H1 (cell line): ENCODE measurements around the gene TSPAN3. TPM values are rescaled to one million over a fixed set of nuclear protein-coding genes. Genes with fewer than 3 reads are reported as not detected.

Source experiments
- CTCF ChIA-PET: fragments of 300-600 bp; sonication (Branson Sonifier 250); formaldehyde crosslinking; loops from one replicate; lab custom pipeline; 2021; ENCODE audit not compliant: partially characterized antibody; lab: Charles Lee
- POLR2A ChIA-PET: fragments of 300-600 bp; sonication (Branson Sonifier 250); formaldehyde crosslinking; loops from one replicate; lab custom pipeline; 2021; ENCODE audit warnings: inconsistent platforms; ENCODE audit not compliant: partially characterized antibody; lab: Charles Lee
- DNase-seq, 2 experiments: peaks; one replicate each; pipeline versions ENCODE4 v3.0.0 to v3.0.0-alpha.2; 2010 to 2022; ENCODE audit warnings: low spot score in 2 of 2, low read depth in 1 of 2, mixed read lengths in 1 of 2
- FAIRE-seq: peaks from 2 replicates; lab custom pipeline; 2011; peaks lifted over from hg19 to GRCh38; lab: Jason Lieb, UNC
- H2AFZ ChIP-seq: 2 replicates; pipeline ENCODE4 v1.8.1; 2012; ENCODE audit warnings: low read length, inconsistent platforms
- H2AK5ac ChIP-seq: 2 replicates; pipeline ENCODE4 v1.6.1; 2013; ENCODE audit warnings: low read depth, low read length
- H2BK120ac ChIP-seq: replicated peaks from 2 replicates; pipeline ENCODE3; 2013; ENCODE audit warnings: low read depth, low read length, inconsistent platforms
- H2BK12ac ChIP-seq: 2 replicates; pipeline ENCODE4 v1.6.1; 2013; ENCODE audit warnings: low read depth, low read length
- H2BK15ac ChIP-seq: 2 replicates; pipeline ENCODE4 v1.6.1; 2013; ENCODE audit warnings: low read length
- H2BK20ac ChIP-seq: 2 replicates; pipeline ENCODE4 v1.6.1; 2013; ENCODE audit warnings: low read length
- H2BK5ac ChIP-seq: 2 replicates; pipeline ENCODE4 v1.6.1; 2013; ENCODE audit warnings: low read depth, low read length
- H3K14ac ChIP-seq: 2 replicates; pipeline ENCODE4 v1.6.1; 2013; ENCODE audit warnings: inconsistent platforms; ENCODE audit not compliant: insufficient read length
- H3K18ac ChIP-seq: 2 replicates; pipeline ENCODE4 v1.6.1; 2013; ENCODE audit warnings: low read length; ENCODE audit errors: extremely low read depth
- H3K23ac ChIP-seq: 2 replicates; pipeline ENCODE4 v1.6.1; 2013; ENCODE audit warnings: inconsistent platforms; ENCODE audit not compliant: insufficient read length
- H3K23me2 ChIP-seq: 2 replicates; pipeline ENCODE4 v1.6.1; 2013; ENCODE audit warnings: low read depth, low read length
- H3K27ac ChIP-seq: 2 replicates; pipeline ENCODE4 v1.6.1; 2011; ENCODE audit warnings: low read depth, low read length, inconsistent platforms
- H3K27me3 ChIP-seq, 4 experiments: replicated peaks in 1 of 4; 1 replicate in 1 of 4; 2 replicates in 3 of 4; pipeline versions ENCODE4 v1.6.1 to v1.8.1; 2011 to 2013; ENCODE audit warnings: low read length in 3 of 4, mild to moderate bottlenecking in 3 of 4, inconsistent platforms in 2 of 4, mixed read lengths in 2 of 4, moderate library complexity in 1 of 4; ENCODE audit not compliant: control insufficient read depth in 3 of 4, insufficient read depth in 3 of 4; ENCODE audit errors: extremely low read depth in 1 of 4
- H3K36me3 ChIP-seq, 4 experiments: 2 replicates each; pipeline versions ENCODE4 v1.6.1 to v1.8.1; 2011 to 2013; ENCODE audit warnings: mild to moderate bottlenecking in 4 of 4, low read length in 3 of 4, moderate library complexity in 2 of 4, control low read depth in 1 of 4, inconsistent platforms in 1 of 4; ENCODE audit not compliant: insufficient read depth in 4 of 4, control insufficient read depth in 2 of 4
- H3K4ac ChIP-seq: replicated peaks from 2 replicates; pipeline ENCODE3; 2013; ENCODE audit warnings: low read length, low read depth, mixed read lengths, inconsistent platforms; ENCODE audit not compliant: insufficient read length
- H3K4me1 ChIP-seq, 4 experiments: replicated peaks in 1 of 4; 1 replicate in 1 of 4; 2 replicates in 3 of 4; pipeline versions ENCODE4 v1.6.1 to v1.8.1; 2011 to 2013; ENCODE audit warnings: low read length in 3 of 4, inconsistent platforms in 2 of 4, mixed read lengths in 1 of 4; ENCODE audit not compliant: insufficient read depth in 4 of 4, control insufficient read depth in 3 of 4
- H3K4me2 ChIP-seq, 2 experiments: 2 replicates each; pipeline versions ENCODE4 v1.6.1 to v1.8.1; 2011 to 2013; ENCODE audit warnings: low read depth in 2 of 2, low read length in 2 of 2, control low read depth in 1 of 2, inconsistent platforms in 1 of 2, mild to moderate bottlenecking in 1 of 2; ENCODE audit not compliant: insufficient read depth in 1 of 2
- H3K4me3 ChIP-seq, 4 experiments: fragments of 200-600, 300-600 bp in 1 of 4; sonication (generic), shearing (Covaris generic), sonication (Bioruptor Twin) in 1 of 4; 2 replicates each; pipeline versions ENCODE4 v1.5.1 to v1.8.1; 2011 to 2016; ENCODE audit warnings: low read length in 4 of 4, low read depth in 3 of 4, control low read depth in 2 of 4, inconsistent platforms in 2 of 4, mild to moderate bottlenecking in 2 of 4, mixed read lengths in 1 of 4, moderate library complexity in 1 of 4; ENCODE audit not compliant: insufficient read depth in 2 of 4; ENCODE audit errors: extremely low read depth in 1 of 4
- H3K56ac ChIP-seq: replicated peaks from 2 replicates; pipeline ENCODE3; 2013; ENCODE audit warnings: low read depth, mild to moderate bottlenecking, mixed read lengths, low read length, inconsistent platforms; ENCODE audit not compliant: insufficient read length
- H3K79me1 ChIP-seq: 2 replicates; pipeline ENCODE4 v1.6.1; 2013; ENCODE audit warnings: low read depth, low read length, control low read depth
- H3K79me2 ChIP-seq, 2 experiments: 2 replicates each; pipeline versions ENCODE4 v1.6.1 to v1.8.1; 2012 to 2013; ENCODE audit warnings: low read length in 2 of 2, mild to moderate bottlenecking in 2 of 2, inconsistent platforms in 1 of 2; ENCODE audit not compliant: insufficient read depth in 2 of 2, control insufficient read depth in 1 of 2
- H3K9ac ChIP-seq, 4 experiments: replicated peaks in 1 of 4; 1 replicate in 1 of 4; 2 replicates in 3 of 4; pipeline versions ENCODE4 v1.6.1 to v1.8.1; 2011 to 2013; ENCODE audit warnings: low read depth in 3 of 4, low read length in 3 of 4, control low read depth in 2 of 4, mild to moderate bottlenecking in 2 of 4, moderate library complexity in 2 of 4, inconsistent platforms in 1 of 4; ENCODE audit errors: extremely low read depth in 1 of 4
- H3K9me3 ChIP-seq, 2 experiments: 2 replicates each; pipeline versions ENCODE4 v1.6.1 to v1.8.1; 2012 to 2013; ENCODE audit warnings: mild to moderate bottlenecking in 2 of 2, moderate library complexity in 2 of 2, control low read depth in 1 of 2, inconsistent platforms in 1 of 2, low read depth in 1 of 2, low read length in 1 of 2, mixed read lengths in 1 of 2; ENCODE audit not compliant: insufficient read depth in 2 of 2
- H4K20me1 ChIP-seq, 2 experiments: replicated peaks in 1 of 2; 2 replicates each; pipeline versions ENCODE3 to v1.8.1; 2011 to 2013; ENCODE audit warnings: inconsistent platforms in 2 of 2, low read length in 2 of 2, mild to moderate bottlenecking in 1 of 2; ENCODE audit not compliant: insufficient read depth in 2 of 2, control insufficient read depth in 1 of 2
- H4K5ac ChIP-seq: 2 replicates; pipeline ENCODE4 v1.6.1; 2013; ENCODE audit warnings: low read length, low read depth, mixed read lengths, inconsistent platforms; ENCODE audit not compliant: insufficient read length
- H4K8ac ChIP-seq: 2 replicates; pipeline ENCODE4 v1.8.0; 2013; ENCODE audit warnings: mild to moderate bottlenecking, moderate library complexity, low read length, inconsistent platforms; ENCODE audit not compliant: insufficient read depth; ENCODE audit errors: extremely low read depth
- H4K91ac ChIP-seq: replicated peaks from 2 replicates; pipeline ENCODE3; 2013; ENCODE audit warnings: low read length, mixed read lengths, inconsistent platforms; ENCODE audit not compliant: insufficient read length
- BACH1 ChIP-seq: IDR thresholded peaks from 2 replicates; pipeline ENCODE4 v1.6.1; 2012; ENCODE audit warnings: low read length, improper control_type of control experiment
- CBX5 ChIP-seq: fragments of 300-800, 300-1000 bp; sonication (generic); IDR thresholded peaks from 2 replicates; pipeline ENCODE4 v1.7.1; 2016; ENCODE audit warnings: antibody characterized with exemption, low read length, low read depth
- MAFK ChIP-seq: IDR thresholded peaks from 2 replicates; pipeline ENCODE4 v1.6.1; 2012; ENCODE audit warnings: low read depth, mild to moderate bottlenecking, improper control_type of control experiment, low read length
- MAX ChIP-seq: IDR thresholded peaks from 2 replicates; pipeline ENCODE4 v1.6.1; 2012; ENCODE audit warnings: inconsistent platforms
- PHF8 ChIP-seq: fragments of 200-600 bp; sonication (generic); conservative IDR thresholded peaks from 2 replicates; pipeline ENCODE4 v1.7.1; 2012; ENCODE audit warnings: low read depth, mild to moderate bottlenecking, inconsistent platforms, low read length, moderate library complexity
- POLR2AphosphoS5 ChIP-seq: IDR thresholded peaks from 2 replicates; pipeline ENCODE4 v1.6.1; 2011; ENCODE audit warnings: low read depth, low read length
- RAD21 ChIP-seq, 2 experiments: IDR thresholded peaks in 1 of 2; conservative IDR thresholded peaks in 1 of 2; 2 replicates each; pipeline ENCODE4 v1.6.1; 2011; ENCODE audit warnings: low read depth in 2 of 2, low read length in 2 of 2, improper control_type of control experiment in 1 of 2, inconsistent platforms in 1 of 2, mild to moderate bottlenecking in 1 of 2, moderate library complexity in 1 of 2
- RFX5 ChIP-seq: IDR thresholded peaks from 2 replicates; pipeline ENCODE4 v1.6.1; 2011; ENCODE audit warnings: low read depth, low read length, improper control_type of control experiment, borderline replicate concordance
- RXRA ChIP-seq: IDR thresholded peaks from 2 replicates; pipeline ENCODE4 v1.6.1; 2011; ENCODE audit warnings: low read depth, mild to moderate bottlenecking, low read length, moderate library complexity; ENCODE audit not compliant: insufficient read depth
- SAP30 ChIP-seq: fragments of 300-600 bp; sonication (generic); IDR thresholded peaks from 2 replicates; pipeline ENCODE4 v1.7.1; 2012; ENCODE audit warnings: low read length, moderate library complexity, mild to moderate bottlenecking, inconsistent platforms; ENCODE audit not compliant: insufficient read depth, insufficient replicate concordance
- SIRT6 ChIP-seq: IDR thresholded peaks from one replicate; pipeline ENCODE4 v1.7.1; 2012; ENCODE audit warnings: low read length, inconsistent platforms
- SP1 ChIP-seq: IDR thresholded peaks from 2 replicates; pipeline ENCODE4 v1.6.1; 2011; ENCODE audit warnings: low read depth, low read length
- SRF ChIP-seq: IDR thresholded peaks from 2 replicates; pipeline ENCODE4 v1.6.1; 2011; ENCODE audit warnings: mild to moderate bottlenecking, low read depth, low read length, moderate library complexity
- TBP ChIP-seq: IDR thresholded peaks from 2 replicates; pipeline ENCODE4 v1.6.1; 2011; ENCODE audit warnings: low read depth, low read length, improper control_type of control experiment
- YY1 ChIP-seq: IDR thresholded peaks from 2 replicates; pipeline ENCODE4 v1.6.1; 2011; ENCODE audit warnings: low read depth, mild to moderate bottlenecking, low read length
- WGBS, 2 experiments: shearing (Covaris generic) in 1 of 2; methylation state at CpG; one replicate each; pipeline versions ENCODE4 v1.1.6 to v1.1.7; 2013 to 2015; ENCODE audit warnings: low lambda C conversion rate in 2 of 2, mixed read lengths in 2 of 2, inconsistent platforms in 1 of 2, low coverage in 1 of 2, missing lambda C conversion rate in 1 of 2; ENCODE audit not compliant: insufficient replicate concordance in 2 of 2, insufficient coverage in 1 of 2, insufficient read length in 1 of 2; ENCODE audit errors: extremely low coverage in 1 of 2, missing lambda C conversion rate in 1 of 2; 5-methylcytosine and 5-hydroxymethylcytosine counted together
- polyA plus RNA-seq, 7 experiments: library from polyadenylated mRNA; depleted of rRNA in 3 of 7; stranded (reverse) in 5 of 7; unstranded in 2 of 7; fragments of >200 nt in 5 of 7; fragments of 200-250 nt in 2 of 7; gene quantifications; 1 replicate in 5 of 7; 2 replicates in 1 of 7; 4 replicates in 1 of 7; pipeline versions ENCODE4 v1.2.1 to v1.2.3, GENCODE V29; 2011 to 2013; ENCODE audit warnings: missing spikeins in 2 of 7, mixed read lengths in 2 of 7
- total RNA-seq: library from RNA; stranded (reverse); fragmentation: NEBNext Ultra II Directional; extraction: Animal tissue kit (Norgen Biotek cat#: 25700); gene quantifications from 2 replicates; pipeline ENCODE4 v1.2.1, GENCODE V29; 2021

The TSPAN3 gene
- total and polyA plus RNA-seq, 2 of the 8 experiments (the other 6 are each of a cell fraction or from before 2014, with no cell fraction given), result 107 to 238 TPM

- no peaks in the 10 kb centered on the region for H4K20me1 ChIP-seq
- H2AFZ ChIP-seq, result no peak overlapping the region
- DNase-seq, result no peak
- H2BK12ac ChIP-seq, result no peak overlapping the region
- no peak overlapping the region for H2AK5ac ChIP-seq
- no peak overlapping the region for H2BK120ac ChIP-seq
- WGBS, 2 experiments, result 77% methylated on average over 9 of the region's 9 CpGs; no CpG with 5 or more reads in 1 of the 2 experiments
- no peak overlapping the region for H3K23ac ChIP-seq
- no peaks in the 10 kb centered on the region for H3K27me3 ChIP-seq
- no peak overlapping the region for H2BK5ac ChIP-seq
- H3K18ac ChIP-seq, result no peak overlapping the region
- CTCF ChIA-PET, result interaction anchor here (2.8 to 4.1 kb wide), 2 partner anchors 8 to 15 kb away, joined by 10 to 18 read pairs; no protein-coding TSS in a partner anchor
- H2BK20ac ChIP-seq, result no peak overlapping the region
- H4K5ac ChIP-seq, result no peak overlapping the region
- H3K9me3 ChIP-seq, result no peaks in the 10 kb centered on the region
- FAIRE-seq, result no peak
- no peak overlapping the region for H3K4me2 ChIP-seq
- H3K23me2 ChIP-seq, result no peaks in the 10 kb centered on the region
- no peak overlapping the region for H3K4ac ChIP-seq
- no peak overlapping the region for H3K27ac ChIP-seq
- no peaks in the 10 kb centered on the region for H3K79me1 ChIP-seq
- H3K14ac ChIP-seq, result no peak overlapping the region
- peaks cover 0 to 5% (median 0%) of the 10 kb centered on the region in 4 experiments; a peak in 3 of 7 replicates for H3K4me1 ChIP-seq
- H3K56ac ChIP-seq, result no peak overlapping the region
- POLR2A ChIA-PET, result no interaction called here
- no peak overlapping the region for H3K9ac ChIP-seq
- H4K8ac ChIP-seq, result no peak overlapping the region
- no peaks in the 10 kb centered on the region for H3K79me2 ChIP-seq
- no peak overlapping the region for H2BK15ac ChIP-seq
- H4K91ac ChIP-seq, result no peak overlapping the region
- H3K4me3 ChIP-seq, result no peak overlapping the region
- no peaks in the 10 kb centered on the region for H3K36me3 ChIP-seq
- TF ChIP-seq RFX5 (no peak), MAFK (no peak), BACH1 (no peak), POLR2AphosphoS5 (no peak), PHF8 (no peak), TBP (no peak), RAD21 (IDR thresholded peaks at IDR 0.05 in 1 of 2, conservative IDR thresholded peaks at IDR 0.05 in 1 of 2; ENCODE audit: low read depth in 2 of 2, low read length in 2 of 2) (no peak), MAX (no peak), SP1 (no peak), CBX5 (no peak), SRF (no peak), SAP30 (no peak), YY1 (no peak), SIRT6 (no peak), RXRA (no peak)
Observed at GRCh38 chr15:77021088-77021481, 49.8 kb downstream of the TSPAN3 start.
